Measurements from ENCODE around the gene PSORS1C1. TPM values are rescaled to one million over a fixed set of nuclear protein-coding genes. Genes with fewer than 3 reads are reported as not detected.
A peak's percentile ranks its signal among the peaks of the same experiment; 100 is the strongest.
"Not testable (repeated sequence)": the region's sequence is repeated elsewhere in the genome, so short reads cannot be mapped to it uniquely, and the experiment has no call there.

The PSORS1C1 gene
- total and polyA plus RNA-seq, 3 experiments from 2014 or later: not detected

GRCh38 chr6:31187780-31188194 is 73.2 kb downstream of the PSORS1C1 start:
- no peak overlapping the region for H3K4me3 Mint-ChIP-seq
- Histone ChIP-seq H3K27ac (ENCODE audit: low read depth, low read length) (no peak overlapping the region), H3K9me3 (ENCODE audit: low read length) (no peaks in the 10 kb centered on the region), H3K4me1 (ENCODE audit: insufficient read depth, low read length) (no peaks in the 10 kb centered on the region), H3K27me3 (ENCODE audit: insufficient read depth, low read length, poor library complexity, severe bottlenecking) (no peaks in the 10 kb centered on the region), H3K4me3 (ENCODE audit: low read length) (no peak overlapping the region), H3K36me3 (ENCODE audit: insufficient read depth, low read length) (no peaks in the 10 kb centered on the region)
- H3K36me3 Mint-ChIP-seq: no peaks in the 10 kb centered on the region
- no peaks in the 10 kb centered on the region for H3K9me3 Mint-ChIP-seq
- no peak for DNase-seq
- H3K4me1 Mint-ChIP-seq: peaks cover 0 to 4% (median 2%) of the 10 kb centered on the region in 3 donors
- peak overlapping the region in 1 of 8 donors; percentile 36 for H3K27ac Mint-ChIP-seq
- ChIA-PET POLR2A (no interaction called here), CTCF (interaction anchor here (1.4 kb wide), 1 partner anchor 179 kb away, joined by 3 read pairs; no protein-coding TSS in a partner anchor)
- H3K27me3 Mint-ChIP-seq: no peaks in the 10 kb centered on the region

GRCh38 chr6:31189223-31189622 is 74.6 kb downstream of the PSORS1C1 start:
- CTCF ChIA-PET; H3K9me3 ChIP-seq (ENCODE audit: low read length); H3K36me3 Mint-ChIP-seq; H3K4me3 ChIP-seq (ENCODE audit: low read length); H3K9me3 Mint-ChIP-seq; H3K27me3 Mint-ChIP-seq; H3K4me3 Mint-ChIP-seq; DNase-seq; H3K27ac Mint-ChIP-seq; H3K27me3 ChIP-seq (ENCODE audit: insufficient read depth, low read length, poor library complexity, severe bottlenecking); H3K36me3 ChIP-seq (ENCODE audit: insufficient read depth, low read length); POLR2A ChIA-PET; H3K27ac ChIP-seq (ENCODE audit: low read depth, low read length); H3K4me1 ChIP-seq (ENCODE audit: insufficient read depth, low read length); H3K4me1 Mint-ChIP-seq: not testable (repeated sequence)

Other genes with a start within 250 kb of the PSORS1C1 start
- gene DDR1, start 230.3 kb upstream of the PSORS1C1 start, total RNA-seq: 10 to 100 TPM; 10.1 to 10.5 TPM
- gene DDR1, start 230.3 kb upstream of the PSORS1C1 start, polyA plus RNA-seq: 1.2 TPM
- 10 to 100 TPM; 48.2 to 55.3 TPM for gene GTF2H4, start 206.6 kb upstream of the PSORS1C1 start, total RNA-seq
- gene GTF2H4, start 206.6 kb upstream of the PSORS1C1 start, polyA plus RNA-seq: 7.5 TPM
- 10 to 100 TPM; 82.4 to 86.0 TPM for gene VARS2, start 200.6 kb upstream of the PSORS1C1 start, total RNA-seq
- gene VARS2, start 200.6 kb upstream of the PSORS1C1 start, polyA plus RNA-seq: 16.2 TPM
- gene SFTA2, start 182.6 kb upstream of the PSORS1C1 start, total RNA-seq: not detected
- gene SFTA2, start 182.6 kb upstream of the PSORS1C1 start, polyA plus RNA-seq: not detected
- not detected for gene MUCL3, start 173.8 kb upstream of the PSORS1C1 start, total RNA-seq
- not detected for gene MUCL3, start 173.8 kb upstream of the PSORS1C1 start, polyA plus RNA-seq
- gene MUC21, start 131.1 kb upstream of the PSORS1C1 start, total RNA-seq: not detected
- not detected for gene MUC21, start 131.1 kb upstream of the PSORS1C1 start, polyA plus RNA-seq
- not detected for gene MUC22, start 104.3 kb upstream of the PSORS1C1 start, total RNA-seq
- gene MUC22, start 104.3 kb upstream of the PSORS1C1 start, polyA plus RNA-seq: not detected
- not detected for gene C6orf15, start 2.2 kb upstream of the PSORS1C1 start, total RNA-seq
- gene C6orf15, start 2.2 kb upstream of the PSORS1C1 start, polyA plus RNA-seq: not detected
- gene CDSN, start 5.6 kb downstream of the PSORS1C1 start, total RNA-seq: not detected
- not detected for gene CDSN, start 5.6 kb downstream of the PSORS1C1 start, polyA plus RNA-seq
- gene PSORS1C2, start 24.3 kb downstream of the PSORS1C1 start, total RNA-seq: not detected
- gene PSORS1C2, start 24.3 kb downstream of the PSORS1C1 start, polyA plus RNA-seq: not detected
- 10 to 100 TPM; 45.9 to 46.1 TPM for gene CCHCR1, start 43.0 kb downstream of the PSORS1C1 start, total RNA-seq
- gene CCHCR1, start 43.0 kb downstream of the PSORS1C1 start, polyA plus RNA-seq: 7.4 TPM
- gene TCF19, start 43.8 kb downstream of the PSORS1C1 start, total RNA-seq: 100 to 1,000 TPM; 102 to 103 TPM
- 11.6 TPM for gene TCF19, start 43.8 kb downstream of the PSORS1C1 start, polyA plus RNA-seq
- not detected for gene POU5F1, start 55.9 kb downstream of the PSORS1C1 start, total RNA-seq
- not detected for gene POU5F1, start 55.9 kb downstream of the PSORS1C1 start, polyA plus RNA-seq
- gene HLA-C, start 157.3 kb downstream of the PSORS1C1 start, total RNA-seq: 100 to 1,000 TPM; 823 to 860 TPM
- gene HLA-C, start 157.3 kb downstream of the PSORS1C1 start, polyA plus RNA-seq: 4,018 TPM
- gene HLA-B, start 242.4 kb downstream of the PSORS1C1 start, total RNA-seq: 1,000 to 10,000 TPM; 3,705 to 3,812 TPM
- 8,337 TPM for gene HLA-B, start 242.4 kb downstream of the PSORS1C1 start, polyA plus RNA-seq

All from CD8-positive, alpha-beta memory T cell (primary cell).